Measurements from ENCODE around the gene SMOC1.

DNA sequence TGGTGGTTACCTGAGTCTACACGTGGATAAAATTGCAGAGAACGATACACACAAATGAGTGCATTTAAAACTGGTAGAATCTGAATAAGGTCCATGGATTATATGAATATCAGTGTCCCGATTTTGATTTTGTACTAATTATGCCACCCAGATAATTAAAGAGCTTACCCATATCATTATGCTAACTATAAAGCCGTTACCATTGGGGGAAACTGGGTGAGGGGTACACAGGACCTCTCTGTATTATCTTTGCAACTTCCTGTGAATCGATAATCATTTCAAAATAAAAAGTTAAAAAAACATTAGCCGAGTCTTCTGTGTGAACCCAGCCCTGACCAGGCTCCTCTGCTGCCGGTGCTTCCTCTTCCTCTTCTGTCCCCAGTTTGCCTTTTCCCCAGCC is 107.1 kb downstream of the SMOC1 start:
- no peak for TF ChIP-seq EZH2 (IDR thresholded peaks at IDR 0.05; ENCODE audit: insufficient read depth, poor library complexity, severe bottlenecking)
- TF ChIP-seq EZH2phosphoT487 (IDR thresholded peaks at IDR 0.05; ENCODE audit: insufficient read depth, low read depth) = no peak

Data from GM23248 (cell line).